Trophoblast cell (in vitro differentiated cells and primary cell): ENCODE data around the gene AHCYL2.
A peak's percentile ranks its signal among the peaks of the same experiment; 100 is the strongest.

ENCODE experiments used
- DNase-seq, 2 donors: peaks; one replicate each; pipeline ENCODE4 v3.0.0-alpha.2; 2016
- H2AFZ ChIP-seq: 2 replicates; pipeline ENCODE4 v1.6.1; 2013; ENCODE audit warnings: low read length, moderate library complexity, mild to moderate bottlenecking; ENCODE audit not compliant: insufficient read depth, poor library complexity
- H2AK5ac ChIP-seq: 2 replicates; pipeline ENCODE4 v1.6.1; 2013; ENCODE audit warnings: mild to moderate bottlenecking, low read length
- H2BK120ac ChIP-seq: 2 replicates; pipeline ENCODE4 v1.6.1; 2013; ENCODE audit warnings: low read length, mild to moderate bottlenecking, moderate library complexity; ENCODE audit not compliant: insufficient read depth, poor library complexity
- H2BK12ac ChIP-seq: 2 replicates; pipeline ENCODE4 v1.6.1; 2013; ENCODE audit warnings: mild to moderate bottlenecking, low read length, moderate library complexity
- H2BK5ac ChIP-seq: 2 replicates; pipeline ENCODE4 v1.6.1; 2013; ENCODE audit warnings: low read length, low read depth, moderate library complexity, mild to moderate bottlenecking; ENCODE audit not compliant: poor library complexity
- H3K14ac ChIP-seq: 2 replicates; pipeline ENCODE4 v1.6.1; 2013; ENCODE audit warnings: mild to moderate bottlenecking, low read length
- H3K18ac ChIP-seq: 2 replicates; pipeline ENCODE4 v1.6.1; 2013; ENCODE audit warnings: mild to moderate bottlenecking, low read length
- H3K23ac ChIP-seq: 2 replicates; pipeline ENCODE4 v1.6.1; 2013; ENCODE audit warnings: low read length
- H3K27ac ChIP-seq: 2 replicates; pipeline ENCODE4 v1.5.1; 2013; ENCODE audit warnings: low read depth, mild to moderate bottlenecking, inconsistent platforms, low read length, moderate library complexity
- H3K27me3 ChIP-seq: 2 replicates; pipeline ENCODE4 v1.6.1; 2013; ENCODE audit warnings: inconsistent platforms, mild to moderate bottlenecking, low read length, moderate library complexity; ENCODE audit not compliant: insufficient read depth
- H3K36me3 ChIP-seq, 2 experiments: 1 replicate in 1 of 2; 2 replicates in 1 of 2; pipeline ENCODE4 v1.6.1; 2013; ENCODE audit warnings: low read length in 2 of 2, mild to moderate bottlenecking in 2 of 2, moderate library complexity in 1 of 2; ENCODE audit not compliant: insufficient read depth in 2 of 2, control insufficient read depth in 1 of 2
- H3K4ac ChIP-seq: 2 replicates; pipeline ENCODE4 v1.6.1; 2013; ENCODE audit warnings: low read depth, mild to moderate bottlenecking, low read length, moderate library complexity
- H3K4me1 ChIP-seq, 2 experiments: 1 replicate in 1 of 2; 2 replicates in 1 of 2; pipeline ENCODE4 v1.6.1; 2013; ENCODE audit warnings: low read length in 2 of 2, mild to moderate bottlenecking in 2 of 2, moderate library complexity in 1 of 2; ENCODE audit not compliant: insufficient read depth in 2 of 2, control insufficient read depth in 1 of 2
- H3K4me2 ChIP-seq: 2 replicates; pipeline ENCODE4 v1.6.1; 2013; ENCODE audit warnings: inconsistent platforms, mild to moderate bottlenecking, low read length, moderate library complexity
- H3K4me3 ChIP-seq: 2 replicates; pipeline ENCODE4 v1.5.1; 2013; ENCODE audit warnings: mild to moderate bottlenecking, low read depth, low read length, inconsistent platforms
- H3K79me1 ChIP-seq: one replicate; pipeline ENCODE4 v1.6.1; 2013; ENCODE audit warnings: low read length
- H3K79me2 ChIP-seq: 2 replicates; pipeline ENCODE4 v1.6.1; 2013; ENCODE audit warnings: low read length, mild to moderate bottlenecking; ENCODE audit not compliant: control insufficient read depth, insufficient read depth, poor library complexity
- H3K9ac ChIP-seq: 2 replicates; pipeline ENCODE4 v1.6.1; 2013; ENCODE audit warnings: mild to moderate bottlenecking, low read length
- H3K9me3 ChIP-seq: 2 replicates; pipeline ENCODE4 v1.6.1; 2013; ENCODE audit warnings: low read depth, mild to moderate bottlenecking, control low read depth, inconsistent platforms, low read length; ENCODE audit not compliant: insufficient read depth
- H4K12ac ChIP-seq: 2 replicates; pipeline ENCODE4 v1.6.1; 2013; ENCODE audit warnings: low read depth, mild to moderate bottlenecking, low read length, moderate library complexity
- H4K8ac ChIP-seq: 2 replicates; pipeline ENCODE4 v1.6.1; 2013; ENCODE audit warnings: low read depth, mild to moderate bottlenecking, low read length, moderate library complexity
- H4K91ac ChIP-seq: one replicate; pipeline ENCODE4 v1.6.1; 2013; ENCODE audit warnings: low read depth, mild to moderate bottlenecking, low read length, moderate library complexity
- WGBS: extraction: QIAGEN DNeasy Blood & Tissue Kit; methylation state at CpG from one replicate; pipeline ENCODE4 v1.1.7; 2013; ENCODE audit warnings: missing lambda C conversion rate; ENCODE audit not compliant: insufficient read length, insufficient coverage; ENCODE audit errors: extremely low coverage; 5-methylcytosine and 5-hydroxymethylcytosine counted together

AHCYL2 gene

GRCh38 chr7:129273936-129274335 is 49.1 kb downstream of the AHCYL2 start:
- no peak overlapping the region for H2BK5ac ChIP-seq
- H3K4me2 ChIP-seq = no peak overlapping the region
- H4K12ac ChIP-seq = no peak overlapping the region
- no peak overlapping the region for H4K91ac ChIP-seq
- no peak overlapping the region for H2AK5ac ChIP-seq
- DNase-seq = no peak
- H3K27me3 ChIP-seq = no peaks in the 10 kb centered on the region
- no peak overlapping the region for H3K27ac ChIP-seq
- no peaks in the 10 kb centered on the region for H3K36me3 ChIP-seq
- H3K14ac ChIP-seq = no peak overlapping the region
- H3K23ac ChIP-seq = no peak overlapping the region
- no peak overlapping the region for H4K8ac ChIP-seq
- no peaks in the 10 kb centered on the region for H3K79me1 ChIP-seq
- H3K4ac ChIP-seq = no peak overlapping the region
- H3K4me3 ChIP-seq = no peak overlapping the region
- no peak overlapping the region for H3K9ac ChIP-seq
- no peaks in the 10 kb centered on the region for H3K4me1 ChIP-seq
- no peak overlapping the region for H2BK12ac ChIP-seq
- no peaks in the 10 kb centered on the region for H3K79me2 ChIP-seq
- H2BK120ac ChIP-seq = no peak overlapping the region
- no peak overlapping the region for H2AFZ ChIP-seq
- no peak overlapping the region for H3K18ac ChIP-seq
- H3K9me3 ChIP-seq = no peaks in the 10 kb centered on the region

- Histone ChIP-seq H3K14ac (no peak overlapping the region), H3K4me2 (no peak overlapping the region), H3K18ac (no peak overlapping the region), H3K79me1 (no peaks in the 10 kb centered on the region), H4K91ac (no peak overlapping the region), H2BK5ac (no peak overlapping the region), H3K27ac (no peak overlapping the region), H3K23ac (no peak overlapping the region), H2AK5ac (no peak overlapping the region), H2AFZ (no peak overlapping the region), H3K4me3 (no peak overlapping the region), H3K4me1 (peaks cover 3 to 4% of the 10 kb centered on the region in 2 experiments), H3K9me3 (no peaks in the 10 kb centered on the region), H3K79me2 (no peaks in the 10 kb centered on the region), H3K9ac (no peak overlapping the region), H2BK120ac (no peak overlapping the region), H3K36me3 (no peaks in the 10 kb centered on the region), H3K4ac (no peak overlapping the region), H4K12ac (no peak overlapping the region), H4K8ac (no peak overlapping the region), H2BK12ac (no peak overlapping the region), H3K27me3 (no peaks in the 10 kb centered on the region)
- WGBS = 100% methylated on average over 2 of the region's 7 CpGs
- DNase-seq = no peak
These were observed 52.8 kb downstream of the AHCYL2 start for GRCh38 chr7:129277629-129278028.

- no peak overlapping the region for H2BK120ac ChIP-seq
- H3K18ac ChIP-seq = no peak overlapping the region
- H3K79me1 ChIP-seq = no peaks in the 10 kb centered on the region
- H2AK5ac ChIP-seq = no peak overlapping the region
- no peak for DNase-seq
- H3K9ac ChIP-seq = no peak overlapping the region
- no peak overlapping the region for H3K4me2 ChIP-seq
- no peaks in the 10 kb centered on the region for H3K9me3 ChIP-seq
- no peak overlapping the region for H3K4ac ChIP-seq
- H4K91ac ChIP-seq = no peak overlapping the region
- H3K4me3 ChIP-seq = no peak overlapping the region
- peaks cover 3 to 6% of the 10 kb centered on the region in 2 experiments for H3K4me1 ChIP-seq
- no peak overlapping the region for H2BK5ac ChIP-seq
- H3K27ac ChIP-seq = no peak overlapping the region
- no peaks in the 10 kb centered on the region for H3K79me2 ChIP-seq
- H3K23ac ChIP-seq = no peak overlapping the region
- no CpG with 5 or more reads among the region's 2 CpGs for WGBS
- H3K14ac ChIP-seq = no peak overlapping the region
- no peak overlapping the region for H4K12ac ChIP-seq
- H2AFZ ChIP-seq = no peak overlapping the region
- H2BK12ac ChIP-seq = no peak overlapping the region
- H4K8ac ChIP-seq = no peak overlapping the region
- H3K27me3 ChIP-seq = no peaks in the 10 kb centered on the region
- H3K36me3 ChIP-seq = no peaks in the 10 kb centered on the region
These were observed 53.9 kb downstream of the AHCYL2 start for GRCh38 chr7:129278688-129279087.

- Histone ChIP-seq H3K4me2 (no peak overlapping the region), H4K8ac (no peak overlapping the region), H3K36me3 (no peaks in the 10 kb centered on the region), H3K79me1 (no peaks in the 10 kb centered on the region), H3K18ac (no peak overlapping the region), H3K23ac (no peak overlapping the region), H3K27me3 (no peaks in the 10 kb centered on the region), H2BK12ac (no peak overlapping the region), H3K4ac (no peak overlapping the region), H3K27ac (no peak overlapping the region), H3K4me3 (no peak overlapping the region), H2BK5ac (no peak overlapping the region), H4K91ac (no peak overlapping the region), H2AK5ac (no peak overlapping the region), H3K79me2 (no peaks in the 10 kb centered on the region), H2AFZ (no peak overlapping the region), H2BK120ac (no peak overlapping the region), H3K9ac (no peak overlapping the region), H3K4me1 (peaks cover 3 to 6% of the 10 kb centered on the region in 2 experiments), H3K14ac (no peak overlapping the region), H3K9me3 (no peaks in the 10 kb centered on the region), H4K12ac (no peak overlapping the region)
- DNase-seq = peak; percentile 51 to 67
- no CpG with 5 or more reads among the region's 3 CpGs for WGBS
These were observed 54.9 kb downstream of the AHCYL2 start for GRCh38 chr7:129279757-129280156.
